Pulmonary artery endothelial cell (primary cell): Measurements from ENCODE around the gene SYT5. TPM values are rescaled to one million over a fixed set of nuclear protein-coding genes. Genes with fewer than 3 reads are reported as not detected.
"Not testable (repeated sequence)": the region's sequence is repeated elsewhere in the genome, so short reads cannot be mapped to it uniquely, and the experiment has no call there.

Source experiments
- DNase-seq: peaks from one replicate; pipeline ENCODE4 v3.0.0-alpha.2; 2011; ENCODE audit warnings: low read depth, low spot score
- total RNA-seq: library from RNA; depleted of rRNA; stranded (reverse); fragments of >200 nt; gene quantifications from 2 replicates; pipeline ENCODE4 v1.2.3, GENCODE V29; 2014

SYT5 gene
- total RNA-seq, 1 donor from 2014 or later: not detected

GRCh38 chr19:55172318-55172717 is 7.8 kb downstream of the SYT5 start:
- not testable (repeated sequence) for DNase-seq

GRCh38 chr19:55171440-55171839 is 8.6 kb downstream of the SYT5 start:
- no peak for DNase-seq

- DNase-seq: no peak
These were observed 11.0 kb downstream of the SYT5 start for GRCh38 chr19:55169136-55169535.

GRCh38 chr19:55166530-55167268 is 13.4 kb downstream of the SYT5 start, which contains the start of gene DNAAF3:
TSS of gene DNAAF3 (minus strand) at chr19:55166613. CDS start at chr19:55166413, 200 bp downstream.
- DNase-seq: peak; percentile 91

- DNase-seq: peak; percentile 29
These were observed 14.0 kb downstream of the SYT5 start for GRCh38 chr19:55165952-55166529.

GRCh38 chr19:55161571-55162322 is 18.3 kb downstream of the SYT5 start:
- no peak for DNase-seq

GRCh38 chr19:55160986-55161365 is 19.1 kb downstream of the SYT5 start:
- no peak for DNase-seq

GRCh38 chr19:55160128-55160985 is 19.7 kb downstream of the SYT5 start:
- peak; percentile 44 for DNase-seq

- DNase-seq: no peak
These were observed 21.0 kb downstream of the SYT5 start for GRCh38 chr19:55158848-55159749.

GRCh38 chr19:55158423-55158822 is 21.7 kb downstream of the SYT5 start:
- no peak for DNase-seq

GRCh38 chr19:55157064-55157908 is 22.8 kb downstream of the SYT5 start, which contains the start of gene TNNI3:
TSS of gene TNNI3 (minus strand) at chr19:55157732. CDS start at chr19:55157589, 143 bp downstream.
- DNase-seq: no peak

- no peak for DNase-seq
These were observed 23.7 kb downstream of the SYT5 start for GRCh38 chr19:55156202-55157063.

GRCh38 chr19:55155784-55156183 is 24.3 kb downstream of the SYT5 start:
- not testable (repeated sequence) for DNase-seq

- no peak for DNase-seq
These were observed 26.3 kb downstream of the SYT5 start for GRCh38 chr19:55153652-55154264.

- no peak for DNase-seq
These were observed 28.1 kb downstream of the SYT5 start for GRCh38 chr19:55152017-55152416.

- no peak for DNase-seq
These were observed 30.7 kb downstream of the SYT5 start, which contains the start of gene TNNT1 for GRCh38 chr19:55149078-55150003. TSS of gene TNNT1 (minus strand) at chr19:55149206. CDS start at chr19:55147157, 2,049 bp downstream.
